GM10248 (cell line): ENCODE measurements around the gene METTL23.

ENCODE experiments used
- CTCF ChIA-PET: fragments of 300-600 bp; sonication (Branson Sonifier 250); formaldehyde crosslinking; extraction: SDS; loops from one replicate; lab custom pipeline; 2021; ENCODE audit warnings: antibody characterized with exemption; lab: Yijun Ruan, JAX
- POLR2A ChIA-PET: fragments of 350-650 bp; sonication (Branson Sonifier 250); formaldehyde crosslinking; extraction: SDS; loops from one replicate; lab custom pipeline; 2020; ENCODE audit warnings: antibody characterized with exemption; lab: Yijun Ruan, JAX
- DNase-seq: peaks from one replicate; pipeline ENCODE4 v3.0.0; 2012; ENCODE audit errors: extremely low spot score
- TF ChIP-seq, protein P1 (sequence below): IDR thresholded peaks from 2 replicates; pipeline ENCODE4 v1.5.1; 2012; ENCODE audit warnings: mild to moderate bottlenecking, low read depth; ENCODE audit errors: extremely low read depth, missing control alignments, control extremely low read depth

Gene METTL23

DNA sequence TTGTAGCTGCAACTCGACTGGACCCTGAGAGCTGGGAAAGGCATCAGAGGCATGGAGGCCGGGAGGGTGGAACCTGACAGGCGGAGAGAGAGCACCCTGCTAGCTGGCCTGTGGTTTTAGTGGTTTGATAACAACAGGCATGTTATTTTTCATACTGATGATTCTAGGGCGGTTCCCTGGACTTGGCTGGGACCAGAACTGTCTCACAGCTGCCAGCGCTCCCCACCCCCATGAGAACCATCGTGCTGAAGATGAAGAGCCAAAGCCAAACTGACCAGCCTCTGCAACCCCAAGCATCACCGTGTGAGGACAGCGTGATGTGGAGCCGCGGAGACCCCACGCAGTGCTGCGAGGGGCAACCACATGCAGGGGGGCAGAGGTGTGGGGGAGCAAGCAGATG, 44.3 kb upstream of the METTL23 start:
- TF ChIP-seq, protein P1, sequence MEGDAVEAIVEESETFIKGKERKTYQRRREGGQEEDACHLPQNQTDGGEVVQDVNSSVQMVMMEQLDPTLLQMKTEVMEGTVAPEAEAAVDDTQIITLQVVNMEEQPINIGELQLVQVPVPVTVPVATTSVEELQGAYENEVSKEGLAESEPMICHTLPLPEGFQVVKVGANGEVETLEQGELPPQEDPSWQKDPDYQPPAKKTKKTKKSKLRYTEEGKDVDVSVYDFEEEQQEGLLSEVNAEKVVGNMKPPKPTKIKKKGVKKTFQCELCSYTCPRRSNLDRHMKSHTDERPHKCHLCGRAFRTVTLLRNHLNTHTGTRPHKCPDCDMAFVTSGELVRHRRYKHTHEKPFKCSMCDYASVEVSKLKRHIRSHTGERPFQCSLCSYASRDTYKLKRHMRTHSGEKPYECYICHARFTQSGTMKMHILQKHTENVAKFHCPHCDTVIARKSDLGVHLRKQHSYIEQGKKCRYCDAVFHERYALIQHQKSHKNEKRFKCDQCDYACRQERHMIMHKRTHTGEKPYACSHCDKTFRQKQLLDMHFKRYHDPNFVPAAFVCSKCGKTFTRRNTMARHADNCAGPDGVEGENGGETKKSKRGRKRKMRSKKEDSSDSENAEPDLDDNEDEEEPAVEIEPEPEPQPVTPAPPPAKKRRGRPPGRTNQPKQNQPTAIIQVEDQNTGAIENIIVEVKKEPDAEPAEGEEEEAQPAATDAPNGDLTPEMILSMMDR: no peak
- ChIA-PET CTCF (interaction anchor here (0.9 to 2.9 kb wide), 20 partner anchors 8 to 369 kb away, joined by 3 to 31 read pairs (median 6); no protein-coding TSS in a partner anchor), POLR2A (interaction anchor here (1.0 kb wide), 1 partner anchor 11 kb away, joined by 3 read pairs; no protein-coding TSS in a partner anchor)
- DNase-seq: no peak

DNA sequence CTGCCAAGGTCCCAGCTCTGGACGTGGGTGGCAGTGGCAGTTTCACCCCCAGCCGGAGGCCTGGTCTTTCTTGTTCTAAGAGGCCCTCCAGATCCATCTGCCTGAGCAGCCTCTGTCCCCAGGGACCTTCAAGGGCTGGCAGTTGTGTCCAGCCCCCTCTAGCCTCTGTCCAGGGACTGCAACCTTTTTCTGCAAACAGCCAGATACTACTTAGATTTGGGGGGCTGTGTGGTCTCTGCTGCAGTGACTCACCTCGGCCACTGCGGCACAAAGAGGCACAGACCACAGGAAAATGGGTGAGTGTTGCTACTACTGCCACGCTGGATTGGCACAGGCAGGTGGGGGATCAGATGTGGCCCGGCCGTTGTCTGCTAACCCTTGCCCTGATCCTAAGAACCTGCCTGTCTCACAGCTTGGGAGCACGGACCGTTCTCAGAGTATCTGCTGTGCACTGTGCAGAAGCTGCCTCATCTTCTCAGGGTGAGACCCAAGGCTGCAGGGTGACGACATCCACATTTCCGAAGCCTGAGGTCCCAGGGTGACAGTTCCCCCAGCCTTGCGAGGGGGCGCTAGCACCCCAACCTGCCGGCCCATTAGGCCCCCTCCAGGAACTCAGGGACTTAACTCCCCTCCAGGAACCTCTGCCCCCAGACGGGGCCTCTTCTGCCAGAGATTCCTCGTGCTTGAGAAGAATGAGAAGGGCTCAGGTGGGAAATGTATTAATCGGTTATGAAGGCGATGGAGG, 43.5 kb upstream of the METTL23 start:
- no peak for DNase-seq
- TF ChIP-seq, protein P1: no peak
- ChIA-PET CTCF (interaction anchor here (1.4 to 2.9 kb wide), 4 partner anchors 10 to 59 kb away, joined by 6 to 20 read pairs (median 13); no protein-coding TSS in a partner anchor), POLR2A (interaction anchor here (0.6 kb wide), 1 partner anchor 594 kb away, joined by 7 read pairs; no protein-coding TSS in a partner anchor)

GRCh38 chr17:76683921-76684745, 42.5 kb upstream of the METTL23 start:
- CTCF ChIA-PET: interaction anchor here (1.0 to 1.4 kb wide), 4 partner anchors 11 to 161 kb away, joined by 3 to 6 read pairs (median 4); no protein-coding TSS in a partner anchor
- no peak for DNase-seq
- POLR2A ChIA-PET: no interaction called here
- TF ChIP-seq, protein P1: no peak

DNA sequence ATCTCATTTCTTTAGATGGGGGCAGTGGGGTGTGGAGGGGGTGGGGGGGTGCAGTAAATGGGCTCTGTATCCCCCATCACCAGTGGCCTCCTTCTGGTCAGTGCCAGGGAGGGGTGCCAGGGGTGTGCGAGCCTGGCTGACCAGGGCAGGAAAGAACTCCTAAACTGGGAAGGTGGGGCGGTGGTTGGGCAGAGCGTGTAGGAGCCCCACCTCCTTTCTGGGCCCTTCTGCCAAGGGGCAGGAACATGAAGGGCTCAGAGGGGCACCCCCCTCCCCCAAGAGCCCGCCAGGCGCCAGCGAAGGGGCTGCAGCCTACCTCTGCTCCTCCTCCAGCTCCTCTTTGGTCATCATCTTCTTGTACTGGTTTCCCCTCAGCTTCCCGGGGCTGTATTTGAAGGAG, 41.9 kb upstream of the METTL23 start:
- TF ChIP-seq, protein P1: no peak
- POLR2A ChIA-PET: no interaction called here
- CTCF ChIA-PET: interaction anchor here (0.9 to 1.3 kb wide), 5 partner anchors 11 to 162 kb away, joined by 3 to 4 read pairs (median 3); no protein-coding TSS in a partner anchor
- no peak for DNase-seq

DNA sequence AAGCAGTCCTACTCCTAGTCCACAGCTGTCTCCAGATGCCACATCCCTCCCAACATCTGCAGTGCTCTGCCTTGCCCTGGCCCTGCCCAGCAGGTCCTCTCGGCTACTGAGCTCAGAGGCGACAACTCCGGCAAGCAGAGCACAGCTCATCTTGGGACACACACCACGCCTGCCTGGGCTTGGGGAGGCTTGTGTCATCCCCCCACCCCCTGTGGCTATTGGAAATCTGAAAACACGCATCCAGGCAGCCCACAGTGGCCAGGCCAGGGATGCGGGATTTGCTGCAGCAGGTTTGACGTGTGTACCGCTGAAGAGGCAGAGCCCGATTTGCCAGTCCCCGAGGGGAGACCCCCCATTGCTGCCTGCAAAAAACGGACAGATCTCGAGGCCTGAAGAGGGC, 41.3 kb upstream of the METTL23 start:
- DNase-seq: no peak
- TF ChIP-seq, protein P1: no peak
- CTCF ChIA-PET: interaction anchor here (0.9 to 1.7 kb wide), 5 partner anchors 12 to 128 kb away, joined by 3 to 4 read pairs (median 3); no protein-coding TSS in a partner anchor
- POLR2A ChIA-PET: no interaction called here

GRCh38 chr17:76685846-76686245, 40.8 kb upstream of the METTL23 start:
- TF ChIP-seq, protein P1: no peak
- ChIA-PET POLR2A (no interaction called here), CTCF (interaction anchor here (0.9 to 1.7 kb wide), 3 partner anchors 12 to 129 kb away, joined by 3 to 4 read pairs (median 3); no protein-coding TSS in a partner anchor)
- no peak for DNase-seq
